Cardiac muscle cell (in vitro differentiated cells and primary cell): ENCODE measurements around the gene ABHD16B. TPM values are rescaled to one million over a fixed set of nuclear protein-coding genes. Genes with fewer than 3 reads are reported as not detected.

ENCODE experiments used
- DNase-seq, 2 donors: peaks; one replicate each; pipeline versions ENCODE4 v3.0.0 to v3.0.0-alpha.2; 2010 to 2017; ENCODE audit warnings: low read depth in 1 of 2, low spot score in 1 of 2
- H3K27ac ChIP-seq: fragments of 200-600 bp; sonication (generic); 2 replicates; pipeline ENCODE4 v1.5.1; 2016
- H3K27me3 ChIP-seq: fragments of 200-600 bp; sonication (generic); 2 replicates; pipeline ENCODE4 v1.6.0; 2016; ENCODE audit warnings: control low read depth
- H3K36me3 ChIP-seq: fragments of 200-600 bp; sonication (generic); 2 replicates; pipeline ENCODE4 v1.5.1; 2016; ENCODE audit warnings: control low read depth
- H3K4me1 ChIP-seq: fragments of 200-600 bp; sonication (generic); 2 replicates; pipeline ENCODE4 v1.8.1; 2017; ENCODE audit warnings: low read depth, mild to moderate bottlenecking, mixed run types
- H3K4me3 ChIP-seq: fragments of 200-600 bp; sonication (generic); 2 replicates; pipeline ENCODE4 v1.5.1; 2016; ENCODE audit warnings: mild to moderate bottlenecking
- H3K9me3 ChIP-seq: fragments of 200-600 bp; sonication (generic); 2 replicates; pipeline ENCODE4 v1.5.1; 2017; ENCODE audit warnings: low read depth, mild to moderate bottlenecking, control low read depth
- CTCF ChIP-seq: IDR thresholded peaks from 2 replicates; pipeline ENCODE4 v1.5.1; 2012; ENCODE audit warnings: low read depth, mild to moderate bottlenecking, low read length
- polyA plus RNA-seq: library from polyadenylated mRNA; unstranded; fragments of >200 nt; fragmentation: Nextera tagmentation; extraction: Ambion mirVana; gene quantifications from 2 replicates; pipeline ENCODE4 v1.2.1, GENCODE V29; 2016
- total RNA-seq: library from RNA; depleted of rRNA; stranded (reverse); fragments of >200 nt; gene quantifications from 2 replicates; pipeline ENCODE4 v1.2.3, GENCODE V29; 2016

ABHD16B gene
- total and polyA plus RNA-seq, 2 experiments from 2014 or later, result 3.4 TPM; not detected in 1

GRCh38 chr20:63882257-63883200, 21.2 kb downstream of the ABHD16B start:
- Histone ChIP-seq H3K27me3 (no peaks in the 10 kb centered on the region), H3K4me1 (no peaks in the 10 kb centered on the region), H3K9me3 (no peaks in the 10 kb centered on the region), H3K36me3 (peaks cover 14% of the 10 kb centered on the region), H3K4me3 (no peak overlapping the region), H3K27ac (no peak overlapping the region)
- no peak for DNase-seq
- no peak for TF ChIP-seq CTCF

DNA sequence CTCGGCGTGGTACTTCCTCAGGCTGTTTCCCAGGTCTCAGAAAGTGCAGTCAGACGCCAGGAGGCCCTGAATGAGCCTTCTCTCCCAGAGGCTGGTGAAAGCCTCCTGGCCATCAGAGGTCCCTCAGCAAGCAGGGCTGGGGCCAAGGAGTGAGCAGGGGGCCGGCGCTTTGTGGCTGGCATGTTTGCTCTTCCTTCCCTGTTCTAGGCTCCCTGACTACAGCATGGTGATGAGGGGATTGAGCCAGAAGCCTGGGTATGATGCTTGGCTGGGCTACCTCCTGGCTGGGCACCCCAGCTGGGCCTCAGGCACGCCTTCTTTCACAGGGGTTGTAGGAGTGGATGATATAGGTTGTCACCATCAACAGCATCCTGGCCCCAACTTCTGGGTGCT, 21.9 kb downstream of the ABHD16B start:
- DNase-seq, result no peak
- H3K4me3 ChIP-seq, result no peak overlapping the region
- H3K27me3 ChIP-seq, result no peaks in the 10 kb centered on the region
- no peaks in the 10 kb centered on the region for H3K9me3 ChIP-seq
- peaks cover 15% of the 10 kb centered on the region for H3K36me3 ChIP-seq
- no peaks in the 10 kb centered on the region for H3K4me1 ChIP-seq
- no peak for TF ChIP-seq CTCF
- H3K27ac ChIP-seq, result no peak overlapping the region

DNA sequence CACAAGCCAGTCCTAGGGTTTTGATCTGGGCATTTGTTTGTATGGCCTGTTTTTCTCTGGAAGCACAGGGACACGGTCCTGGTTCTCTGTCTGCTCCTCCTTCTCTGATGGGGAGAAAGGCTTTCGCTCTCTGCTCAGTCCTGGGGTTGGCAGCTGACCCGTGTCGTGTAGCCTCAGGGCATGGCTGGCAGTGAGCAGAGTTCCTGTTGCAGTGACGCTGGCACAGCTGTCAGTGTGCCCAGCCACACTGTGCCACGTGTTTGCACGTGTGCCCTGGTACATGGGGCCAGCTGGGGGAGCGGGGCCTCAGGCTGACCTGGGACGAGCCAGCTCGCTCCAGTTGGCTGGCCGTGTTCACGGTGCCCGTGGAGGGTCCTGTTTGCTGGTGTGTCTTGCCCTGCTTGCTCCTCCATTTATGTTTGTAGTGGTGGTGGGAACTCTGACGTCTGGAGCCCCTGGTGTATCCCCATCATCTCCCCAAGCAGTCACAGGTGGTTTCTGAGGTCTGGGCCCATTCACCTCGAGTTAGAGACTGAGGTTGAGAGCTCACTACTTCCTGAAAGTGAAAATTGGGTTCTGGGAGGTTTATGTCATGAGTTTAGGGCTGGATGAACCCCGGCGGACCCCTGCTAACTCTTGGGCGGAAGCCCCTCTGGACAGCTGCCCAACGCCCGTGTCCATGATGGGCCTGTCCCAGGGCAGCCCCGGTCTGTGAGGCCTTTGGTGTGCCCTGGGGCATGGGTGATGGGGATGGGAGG, 23.4 kb downstream of the ABHD16B start:
- DNase-seq, result no peak
- no peak for TF ChIP-seq CTCF
- H3K27ac ChIP-seq, result no peak overlapping the region
- H3K36me3 ChIP-seq, result peaks cover 17% of the 10 kb centered on the region
- H3K9me3 ChIP-seq, result no peaks in the 10 kb centered on the region
- H3K27me3 ChIP-seq, result no peaks in the 10 kb centered on the region
- H3K4me1 ChIP-seq, result no peaks in the 10 kb centered on the region
- no peak overlapping the region for H3K4me3 ChIP-seq

DNA sequence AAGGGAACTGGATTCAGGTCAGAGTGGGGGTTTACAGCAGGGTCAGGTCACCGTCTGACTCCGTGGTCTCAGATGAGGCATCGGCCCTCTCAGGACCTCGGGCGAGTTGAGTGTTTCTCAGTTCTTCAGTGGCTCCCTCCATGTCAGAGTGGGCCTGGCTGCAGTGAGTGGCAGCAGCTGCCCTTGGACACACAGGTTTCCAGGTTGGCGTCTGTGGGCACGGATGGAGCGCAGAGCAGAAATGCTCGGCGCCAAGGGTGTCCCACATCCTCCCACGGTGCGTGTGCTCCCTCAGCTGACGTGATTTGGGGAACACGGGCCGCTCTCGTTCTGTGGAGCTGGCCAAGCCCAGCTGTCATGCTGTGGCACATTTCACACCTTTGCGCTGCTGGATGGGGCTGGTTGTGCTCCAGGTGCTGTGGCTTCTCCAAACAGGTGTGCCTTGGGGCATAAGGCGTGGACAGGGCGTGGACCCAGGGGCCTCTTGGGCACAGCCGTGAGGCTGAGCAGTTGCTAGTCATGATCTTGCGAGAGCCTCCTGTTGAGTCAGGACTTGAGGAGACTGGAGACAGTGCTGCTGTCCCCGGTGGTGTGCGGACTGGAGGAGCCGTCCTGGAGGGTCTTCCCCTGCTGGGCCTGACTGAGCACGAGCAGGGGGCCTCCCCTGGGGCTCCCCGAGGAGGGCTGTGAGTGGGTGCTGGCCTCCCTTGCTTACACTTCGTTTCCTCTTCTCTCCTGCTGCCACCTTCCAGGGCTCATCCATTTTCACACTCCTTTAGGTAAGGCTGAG, 24.2 kb downstream of the ABHD16B start:
- no peaks in the 10 kb centered on the region for H3K27me3 ChIP-seq
- H3K36me3 ChIP-seq, result peaks cover 25% of the 10 kb centered on the region
- no peaks in the 10 kb centered on the region for H3K4me1 ChIP-seq
- TF ChIP-seq CTCF, result no peak
- H3K9me3 ChIP-seq, result no peaks in the 10 kb centered on the region
- H3K27ac ChIP-seq, result no peak overlapping the region
- DNase-seq, result no peak
- H3K4me3 ChIP-seq, result no peak overlapping the region

- no peak overlapping the region for H3K4me3 ChIP-seq
- no peak for DNase-seq
- no peak for TF ChIP-seq CTCF
- no peaks in the 10 kb centered on the region for H3K27me3 ChIP-seq
- H3K36me3 ChIP-seq, result peaks cover 30% of the 10 kb centered on the region
- no peaks in the 10 kb centered on the region for H3K9me3 ChIP-seq
- no peak overlapping the region for H3K27ac ChIP-seq
- H3K4me1 ChIP-seq, result no peaks in the 10 kb centered on the region
Observed at GRCh38 chr20:63886054-63886419, 24.7 kb downstream of the ABHD16B start.
